Activated T-cell treated with anti-CD3 and anti-CD28 coated beads, Interleukin-2, amount 50 U/mL, for 4 hours (primary cell): ENCODE results near the gene CCDC190. TPM values are rescaled to one million over a fixed set of nuclear protein-coding genes. Genes with fewer than 3 reads are reported as not detected.

Source experiments
- ATAC-seq, 2 donors: fragments of 200-7000 bp; cut with Tn5 transposase; one replicate each; pipeline ENCODE4 v1.10.0; 2021
- DNase-seq: peaks from one replicate; pipeline ENCODE4 v3.0.0-alpha.2; 2020
- H3K27me3 Mint-ChIP-seq: one replicate; pipeline ENCODE4 v1.8.0; 2021; ENCODE audit warnings: low read depth, mixed read lengths
- H3K36me3 Mint-ChIP-seq: one replicate; pipeline ENCODE4 v1.8.0; 2022; ENCODE audit warnings: mixed read lengths; ENCODE audit not compliant: insufficient read depth
- H3K4me1 Mint-ChIP-seq: one replicate; pipeline ENCODE4 v1.8.0; 2021; ENCODE audit warnings: low read depth, mixed read lengths
- H3K4me3 Mint-ChIP-seq: one replicate; pipeline ENCODE4 v1.8.0; 2021; ENCODE audit warnings: mild to moderate bottlenecking, moderate library complexity, mixed read lengths
- H3K9me3 Mint-ChIP-seq: one replicate; pipeline ENCODE4 v1.8.0; 2021; ENCODE audit warnings: mixed read lengths
- total RNA-seq, 3 donors: library from RNA; stranded (reverse); gene quantifications; one replicate each; pipeline ENCODE4 v1.2.1, GENCODE V29; 2021

Gene CCDC190
- total RNA-seq: not detected

GRCh38 chr1:162861101-162861500 is at the start of gene CCDC190:
Gene CCDC190 (minus strand): TSS chr1:162861175. CDS start chr1:162859646, 1,529 bp downstream.
- no peaks in the 10 kb centered on the region for H3K9me3 Mint-ChIP-seq
- no peaks in the 10 kb centered on the region for H3K4me1 Mint-ChIP-seq
- no peak within 1 kb of the TSS for H3K4me3 Mint-ChIP-seq
- ATAC-seq: no peak
- H3K27me3 Mint-ChIP-seq: peaks cover 17% of the 10 kb centered on the region
- H3K36me3 Mint-ChIP-seq: no peaks in the 10 kb centered on the region
- DNase-seq: no peak

- Mint-ChIP-seq H3K27me3 (no peaks in the 10 kb centered on the region), H3K36me3 (no peaks in the 10 kb centered on the region), H3K4me1 (no peaks in the 10 kb centered on the region), H3K9me3 (peaks cover 10% of the 10 kb centered on the region), H3K4me3 (no peak overlapping the region)
- no peak for ATAC-seq
- DNase-seq: no peak
Observed at GRCh38 chr1:162910161-162910560, 49.2 kb upstream of the CCDC190 start.

GRCh38 chr1:162908780-162909179 is 47.8 kb upstream of the CCDC190 start:
- Mint-ChIP-seq H3K4me3 (no peak overlapping the region), H3K4me1 (no peaks in the 10 kb centered on the region), H3K9me3 (peaks cover 10% of the 10 kb centered on the region), H3K27me3 (no peaks in the 10 kb centered on the region), H3K36me3 (no peaks in the 10 kb centered on the region)
- DNase-seq (no peak), ATAC-seq (no peak)

GRCh38 chr1:162908236-162908635 is 47.3 kb upstream of the CCDC190 start:
- Mint-ChIP-seq H3K9me3 (peaks cover 10% of the 10 kb centered on the region), H3K27me3 (no peaks in the 10 kb centered on the region), H3K4me1 (no peaks in the 10 kb centered on the region), H3K36me3 (no peaks in the 10 kb centered on the region), H3K4me3 (no peak overlapping the region)
- DNase-seq (no peak), ATAC-seq (no peak)

GRCh38 chr1:162906485-162906884 is 45.5 kb upstream of the CCDC190 start:
- ATAC-seq: no peak

GRCh38 chr1:162905174-162906158 is 44.5 kb upstream of the CCDC190 start:
- no peak for ATAC-seq
- no peaks in the 10 kb centered on the region for H3K9me3 Mint-ChIP-seq
- H3K27me3 Mint-ChIP-seq: no peaks in the 10 kb centered on the region
- no peaks in the 10 kb centered on the region for H3K4me1 Mint-ChIP-seq
- no peak for DNase-seq
- H3K4me3 Mint-ChIP-seq: no peak overlapping the region
- no peaks in the 10 kb centered on the region for H3K36me3 Mint-ChIP-seq

More at GRCh38 chr1:162906485-162906884, 45.5 kb upstream of the CCDC190 start:
- H3K9me3 Mint-ChIP-seq: no peaks in the 10 kb centered on the region
- H3K27me3 Mint-ChIP-seq: no peaks in the 10 kb centered on the region
- no peak overlapping the region for H3K4me3 Mint-ChIP-seq
- no peak for DNase-seq
- H3K36me3 Mint-ChIP-seq: no peaks in the 10 kb centered on the region
- H3K4me1 Mint-ChIP-seq: no peaks in the 10 kb centered on the region

GRCh38 chr1:162904579-162904978 is 43.6 kb upstream of the CCDC190 start:
- no peaks in the 10 kb centered on the region for H3K9me3 Mint-ChIP-seq
- no peaks in the 10 kb centered on the region for H3K36me3 Mint-ChIP-seq
- H3K27me3 Mint-ChIP-seq: no peaks in the 10 kb centered on the region
- ATAC-seq (no peak), DNase-seq (no peak)
- no peak overlapping the region for H3K4me3 Mint-ChIP-seq
- H3K4me1 Mint-ChIP-seq: no peaks in the 10 kb centered on the region

- DNase-seq: no peak
- H3K4me3 Mint-ChIP-seq: no peak overlapping the region
- ATAC-seq: no peak
- H3K36me3 Mint-ChIP-seq: no peaks in the 10 kb centered on the region
- H3K27me3 Mint-ChIP-seq: no peaks in the 10 kb centered on the region
- no peaks in the 10 kb centered on the region for H3K4me1 Mint-ChIP-seq
- H3K9me3 Mint-ChIP-seq: no peaks in the 10 kb centered on the region
Observed at GRCh38 chr1:162904023-162904422, 43.0 kb upstream of the CCDC190 start.

GRCh38 chr1:162903246-162903645 is 42.3 kb upstream of the CCDC190 start:
- no peak for ATAC-seq

GRCh38 chr1:162902416-162902815 is 41.4 kb upstream of the CCDC190 start:
- DNase-seq: no peak

More at GRCh38 chr1:162903246-162903645, 42.3 kb upstream of the CCDC190 start:
- no peak for DNase-seq
- no peaks in the 10 kb centered on the region for H3K27me3 Mint-ChIP-seq
- H3K4me3 Mint-ChIP-seq: no peak overlapping the region
- no peaks in the 10 kb centered on the region for H3K36me3 Mint-ChIP-seq
- H3K9me3 Mint-ChIP-seq: no peaks in the 10 kb centered on the region
- H3K4me1 Mint-ChIP-seq: no peaks in the 10 kb centered on the region

GRCh38 chr1:162901243-162901642 is 40.3 kb upstream of the CCDC190 start:
- no peaks in the 10 kb centered on the region for H3K36me3 Mint-ChIP-seq
- H3K9me3 Mint-ChIP-seq: no peaks in the 10 kb centered on the region
- no peak overlapping the region for H3K4me3 Mint-ChIP-seq
- no peak for ATAC-seq
- no peaks in the 10 kb centered on the region for H3K27me3 Mint-ChIP-seq
- DNase-seq: no peak
- no peaks in the 10 kb centered on the region for H3K4me1 Mint-ChIP-seq

More at GRCh38 chr1:162902416-162902815, 41.4 kb upstream of the CCDC190 start:
- H3K36me3 Mint-ChIP-seq: no peaks in the 10 kb centered on the region
- no peaks in the 10 kb centered on the region for H3K9me3 Mint-ChIP-seq
- H3K4me3 Mint-ChIP-seq: no peak overlapping the region
- H3K27me3 Mint-ChIP-seq: no peaks in the 10 kb centered on the region
- no peaks in the 10 kb centered on the region for H3K4me1 Mint-ChIP-seq
- no peak for ATAC-seq

GRCh38 chr1:162899422-162900146 is 38.6 kb upstream of the CCDC190 start:
- H3K9me3 Mint-ChIP-seq: no peaks in the 10 kb centered on the region
- H3K4me3 Mint-ChIP-seq: no peak overlapping the region
- H3K36me3 Mint-ChIP-seq: no peaks in the 10 kb centered on the region
- no peaks in the 10 kb centered on the region for H3K27me3 Mint-ChIP-seq
- no peaks in the 10 kb centered on the region for H3K4me1 Mint-ChIP-seq
- ATAC-seq: no peak
- DNase-seq: no peak

- Mint-ChIP-seq H3K27me3 (peaks cover 2% of the 10 kb centered on the region), H3K36me3 (no peaks in the 10 kb centered on the region), H3K4me1 (no peaks in the 10 kb centered on the region), H3K4me3 (no peak overlapping the region), H3K9me3 (no peaks in the 10 kb centered on the region)
- DNase-seq (no peak), ATAC-seq (no peak)
Observed at GRCh38 chr1:162893612-162893908, 32.6 kb upstream of the CCDC190 start.

GRCh38 chr1:162892906-162893611 is 32.1 kb upstream of the CCDC190 start:
- no peak overlapping the region for H3K4me3 Mint-ChIP-seq
- DNase-seq: no peak

More at GRCh38 chr1:162892906-162893611, 32.1 kb upstream of the CCDC190 start:
- Mint-ChIP-seq H3K4me1 (no peaks in the 10 kb centered on the region), H3K9me3 (no peaks in the 10 kb centered on the region), H3K36me3 (no peaks in the 10 kb centered on the region), H3K27me3 (peaks cover 2% of the 10 kb centered on the region)
- no peak for ATAC-seq
